ENCODE results near the gene LPP.

- no peak for TF ChIP-seq CTCF (IDR thresholded peaks at IDR 0.05)
- TF ChIP-seq POLR2AphosphoS5 (IDR thresholded peaks at IDR 0.05), result no peak
- TF ChIP-seq POLR2A (IDR thresholded peaks at IDR 0.05), result no peak
Observed at GRCh38 chr3:188197388-188197847, 43.5 kb downstream of the LPP start.
